H1 (cell line): ENCODE measurements around the gene ZNF423. TPM values are rescaled to one million over a fixed set of nuclear protein-coding genes. Genes with fewer than 3 reads are reported as not detected.

Experiments used
- CTCF ChIA-PET: fragments of 300-600 bp; sonication (Branson Sonifier 250); formaldehyde crosslinking; loops from one replicate; lab custom pipeline; 2021; ENCODE audit not compliant: partially characterized antibody; lab: Charles Lee
- POLR2A ChIA-PET: fragments of 300-600 bp; sonication (Branson Sonifier 250); formaldehyde crosslinking; loops from one replicate; lab custom pipeline; 2021; ENCODE audit warnings: inconsistent platforms; ENCODE audit not compliant: partially characterized antibody; lab: Charles Lee
- DNase-seq, 2 experiments: peaks; one replicate each; pipeline versions ENCODE4 v3.0.0 to v3.0.0-alpha.2; 2010 to 2022; ENCODE audit warnings: low spot score in 2 of 2, low read depth in 1 of 2, mixed read lengths in 1 of 2
- FAIRE-seq: peaks from 2 replicates; lab custom pipeline; 2011; peaks lifted over from hg19 to GRCh38; lab: Jason Lieb, UNC
- H2AFZ ChIP-seq: 2 replicates; pipeline ENCODE4 v1.8.1; 2012; ENCODE audit warnings: low read length, inconsistent platforms
- H2AK5ac ChIP-seq: 2 replicates; pipeline ENCODE4 v1.6.1; 2013; ENCODE audit warnings: low read depth, low read length
- H2BK120ac ChIP-seq: replicated peaks from 2 replicates; pipeline ENCODE3; 2013; ENCODE audit warnings: low read depth, low read length, inconsistent platforms
- H2BK12ac ChIP-seq: 2 replicates; pipeline ENCODE4 v1.6.1; 2013; ENCODE audit warnings: low read depth, low read length
- H2BK15ac ChIP-seq: 2 replicates; pipeline ENCODE4 v1.6.1; 2013; ENCODE audit warnings: low read length
- H2BK20ac ChIP-seq: 2 replicates; pipeline ENCODE4 v1.6.1; 2013; ENCODE audit warnings: low read length
- H2BK5ac ChIP-seq: 2 replicates; pipeline ENCODE4 v1.6.1; 2013; ENCODE audit warnings: low read depth, low read length
- H3K14ac ChIP-seq: 2 replicates; pipeline ENCODE4 v1.6.1; 2013; ENCODE audit warnings: inconsistent platforms; ENCODE audit not compliant: insufficient read length
- H3K18ac ChIP-seq: 2 replicates; pipeline ENCODE4 v1.6.1; 2013; ENCODE audit warnings: low read length; ENCODE audit errors: extremely low read depth
- H3K23ac ChIP-seq: 2 replicates; pipeline ENCODE4 v1.6.1; 2013; ENCODE audit warnings: inconsistent platforms; ENCODE audit not compliant: insufficient read length
- H3K23me2 ChIP-seq: 2 replicates; pipeline ENCODE4 v1.6.1; 2013; ENCODE audit warnings: low read depth, low read length
- H3K27ac ChIP-seq: 2 replicates; pipeline ENCODE4 v1.6.1; 2011; ENCODE audit warnings: low read depth, low read length, inconsistent platforms
- H3K27me3 ChIP-seq, 4 experiments: replicated peaks in 1 of 4; 1 replicate in 1 of 4; 2 replicates in 3 of 4; pipeline versions ENCODE4 v1.6.1 to v1.8.1; 2011 to 2013; ENCODE audit warnings: low read length in 3 of 4, mild to moderate bottlenecking in 3 of 4, inconsistent platforms in 2 of 4, mixed read lengths in 2 of 4, moderate library complexity in 1 of 4; ENCODE audit not compliant: control insufficient read depth in 3 of 4, insufficient read depth in 3 of 4; ENCODE audit errors: extremely low read depth in 1 of 4
- H3K36me3 ChIP-seq, 4 experiments: 2 replicates each; pipeline versions ENCODE4 v1.6.1 to v1.8.1; 2011 to 2013; ENCODE audit warnings: mild to moderate bottlenecking in 4 of 4, low read length in 3 of 4, moderate library complexity in 2 of 4, control low read depth in 1 of 4, inconsistent platforms in 1 of 4; ENCODE audit not compliant: insufficient read depth in 4 of 4, control insufficient read depth in 2 of 4
- H3K4ac ChIP-seq: replicated peaks from 2 replicates; pipeline ENCODE3; 2013; ENCODE audit warnings: low read length, low read depth, mixed read lengths, inconsistent platforms; ENCODE audit not compliant: insufficient read length
- H3K4me1 ChIP-seq, 4 experiments: replicated peaks in 1 of 4; 1 replicate in 1 of 4; 2 replicates in 3 of 4; pipeline versions ENCODE4 v1.6.1 to v1.8.1; 2011 to 2013; ENCODE audit warnings: low read length in 3 of 4, inconsistent platforms in 2 of 4, mixed read lengths in 1 of 4; ENCODE audit not compliant: insufficient read depth in 4 of 4, control insufficient read depth in 3 of 4
- H3K4me2 ChIP-seq, 2 experiments: 2 replicates each; pipeline versions ENCODE4 v1.6.1 to v1.8.1; 2011 to 2013; ENCODE audit warnings: low read depth in 2 of 2, low read length in 2 of 2, control low read depth in 1 of 2, inconsistent platforms in 1 of 2, mild to moderate bottlenecking in 1 of 2; ENCODE audit not compliant: insufficient read depth in 1 of 2
- H3K4me3 ChIP-seq, 4 experiments: fragments of 200-600, 300-600 bp in 1 of 4; sonication (generic), shearing (Covaris generic), sonication (Bioruptor Twin) in 1 of 4; 2 replicates each; pipeline versions ENCODE4 v1.5.1 to v1.8.1; 2011 to 2016; ENCODE audit warnings: low read length in 4 of 4, low read depth in 3 of 4, control low read depth in 2 of 4, inconsistent platforms in 2 of 4, mild to moderate bottlenecking in 2 of 4, mixed read lengths in 1 of 4, moderate library complexity in 1 of 4; ENCODE audit not compliant: insufficient read depth in 2 of 4; ENCODE audit errors: extremely low read depth in 1 of 4
- H3K56ac ChIP-seq: replicated peaks from 2 replicates; pipeline ENCODE3; 2013; ENCODE audit warnings: low read depth, mild to moderate bottlenecking, mixed read lengths, low read length, inconsistent platforms; ENCODE audit not compliant: insufficient read length
- H3K79me1 ChIP-seq: 2 replicates; pipeline ENCODE4 v1.6.1; 2013; ENCODE audit warnings: low read depth, low read length, control low read depth
- H3K79me2 ChIP-seq, 2 experiments: 2 replicates each; pipeline versions ENCODE4 v1.6.1 to v1.8.1; 2012 to 2013; ENCODE audit warnings: low read length in 2 of 2, mild to moderate bottlenecking in 2 of 2, inconsistent platforms in 1 of 2; ENCODE audit not compliant: insufficient read depth in 2 of 2, control insufficient read depth in 1 of 2
- H3K9ac ChIP-seq, 4 experiments: replicated peaks in 1 of 4; 1 replicate in 1 of 4; 2 replicates in 3 of 4; pipeline versions ENCODE4 v1.6.1 to v1.8.1; 2011 to 2013; ENCODE audit warnings: low read depth in 3 of 4, low read length in 3 of 4, control low read depth in 2 of 4, mild to moderate bottlenecking in 2 of 4, moderate library complexity in 2 of 4, inconsistent platforms in 1 of 4; ENCODE audit errors: extremely low read depth in 1 of 4
- H3K9me3 ChIP-seq, 2 experiments: 2 replicates each; pipeline versions ENCODE4 v1.6.1 to v1.8.1; 2012 to 2013; ENCODE audit warnings: mild to moderate bottlenecking in 2 of 2, moderate library complexity in 2 of 2, control low read depth in 1 of 2, inconsistent platforms in 1 of 2, low read depth in 1 of 2, low read length in 1 of 2, mixed read lengths in 1 of 2; ENCODE audit not compliant: insufficient read depth in 2 of 2
- H4K20me1 ChIP-seq, 2 experiments: replicated peaks in 1 of 2; 2 replicates each; pipeline versions ENCODE3 to v1.8.1; 2011 to 2013; ENCODE audit warnings: inconsistent platforms in 2 of 2, low read length in 2 of 2, mild to moderate bottlenecking in 1 of 2; ENCODE audit not compliant: insufficient read depth in 2 of 2, control insufficient read depth in 1 of 2
- H4K5ac ChIP-seq: 2 replicates; pipeline ENCODE4 v1.6.1; 2013; ENCODE audit warnings: low read length, low read depth, mixed read lengths, inconsistent platforms; ENCODE audit not compliant: insufficient read length
- H4K8ac ChIP-seq: 2 replicates; pipeline ENCODE4 v1.8.0; 2013; ENCODE audit warnings: mild to moderate bottlenecking, moderate library complexity, low read length, inconsistent platforms; ENCODE audit not compliant: insufficient read depth; ENCODE audit errors: extremely low read depth
- H4K91ac ChIP-seq: replicated peaks from 2 replicates; pipeline ENCODE3; 2013; ENCODE audit warnings: low read length, mixed read lengths, inconsistent platforms; ENCODE audit not compliant: insufficient read length
- CEBPB ChIP-seq: IDR thresholded peaks from 2 replicates; pipeline ENCODE4 v1.6.1; 2012; ENCODE audit warnings: low read depth, low read length
- EZH2 ChIP-seq: fragments of 200-600 bp; sonication (generic); IDR thresholded peaks from 2 replicates; pipeline ENCODE4 v1.7.1; 2012; ENCODE audit warnings: low read depth, mild to moderate bottlenecking, moderate library complexity, low read length, inconsistent platforms; ENCODE audit not compliant: severe bottlenecking
- FOSL1 ChIP-seq: IDR thresholded peaks from 2 replicates; pipeline ENCODE4 v1.6.1; 2011; ENCODE audit warnings: mild to moderate bottlenecking, low read depth, low read length, moderate library complexity; ENCODE audit not compliant: insufficient read depth
- MAFK ChIP-seq: IDR thresholded peaks from 2 replicates; pipeline ENCODE4 v1.6.1; 2012; ENCODE audit warnings: low read depth, mild to moderate bottlenecking, improper control_type of control experiment, low read length
- POU5F1 ChIP-seq: IDR thresholded peaks from 2 replicates; pipeline ENCODE4 v1.6.1; 2011; ENCODE audit warnings: low read depth, mild to moderate bottlenecking, low read length, moderate library complexity
- SIRT6 ChIP-seq: IDR thresholded peaks from one replicate; pipeline ENCODE4 v1.7.1; 2012; ENCODE audit warnings: low read length, inconsistent platforms
- SP1 ChIP-seq: IDR thresholded peaks from 2 replicates; pipeline ENCODE4 v1.6.1; 2011; ENCODE audit warnings: low read depth, low read length
- USF2 ChIP-seq: IDR thresholded peaks from 2 replicates; pipeline ENCODE4 v1.6.1; 2011; ENCODE audit warnings: low read length, improper control_type of control experiment
- WGBS, 2 experiments: shearing (Covaris generic) in 1 of 2; methylation state at CpG; one replicate each; pipeline versions ENCODE4 v1.1.6 to v1.1.7; 2013 to 2015; ENCODE audit warnings: low lambda C conversion rate in 2 of 2, mixed read lengths in 2 of 2, inconsistent platforms in 1 of 2, low coverage in 1 of 2, missing lambda C conversion rate in 1 of 2; ENCODE audit not compliant: insufficient replicate concordance in 2 of 2, insufficient coverage in 1 of 2, insufficient read length in 1 of 2; ENCODE audit errors: extremely low coverage in 1 of 2, missing lambda C conversion rate in 1 of 2; 5-methylcytosine and 5-hydroxymethylcytosine counted together
- polyA plus RNA-seq, 7 experiments: library from polyadenylated mRNA; depleted of rRNA in 3 of 7; stranded (reverse) in 5 of 7; unstranded in 2 of 7; fragments of >200 nt in 5 of 7; fragments of 200-250 nt in 2 of 7; gene quantifications; 1 replicate in 5 of 7; 2 replicates in 1 of 7; 4 replicates in 1 of 7; pipeline versions ENCODE4 v1.2.1 to v1.2.3, GENCODE V29; 2011 to 2013; ENCODE audit warnings: missing spikeins in 2 of 7, mixed read lengths in 2 of 7
- total RNA-seq: library from RNA; stranded (reverse); fragmentation: NEBNext Ultra II Directional; extraction: Animal tissue kit (Norgen Biotek cat#: 25700); gene quantifications from 2 replicates; pipeline ENCODE4 v1.2.1, GENCODE V29; 2021

Gene ZNF423
- total and polyA plus RNA-seq, 2 of the 8 experiments (the other 6 are each of a cell fraction or from before 2014, with no cell fraction given): 38.2 to 52.3 TPM

GRCh38 chr16:49826515-49826914 lies 29.4 kb downstream of the ZNF423 start:
- CTCF ChIA-PET: interaction anchor here (1.4 to 1.6 kb wide), 2 partner anchors 31 to 72 kb away, joined by 4 read pairs; no protein-coding TSS in a partner anchor
- H3K9me3 ChIP-seq: no peaks in the 10 kb centered on the region

More at GRCh38 chr16:49826515-49826914, 29.4 kb downstream of the ZNF423 start:
- no peak overlapping the region for H4K5ac ChIP-seq
- peaks cover 0 to 88% of the 10 kb centered on the region in 2 experiments; a peak in 2 of 4 replicates for H3K79me2 ChIP-seq
- H2AK5ac ChIP-seq: no peak overlapping the region; the same call in 1 of the 2 replicates
- no peaks in the 10 kb centered on the region for H3K27me3 ChIP-seq
- no peak overlapping the region for H3K18ac ChIP-seq
- H3K14ac ChIP-seq: no peak overlapping the region
- no peak overlapping the region for H2BK15ac ChIP-seq
- H3K36me3 ChIP-seq: no peaks in the 10 kb centered on the region; a peak in 1 of 8 replicates
- no peak overlapping the region for H3K9ac ChIP-seq
- H4K91ac ChIP-seq: no peak overlapping the region
- H3K23me2 ChIP-seq: no peaks in the 10 kb centered on the region
- no peak overlapping the region for H2BK20ac ChIP-seq
- no peak overlapping the region for H2BK120ac ChIP-seq
- H2BK5ac ChIP-seq: no peak overlapping the region
- TF ChIP-seq USF2: no peak
- no peak for TF ChIP-seq SIRT6
- TF ChIP-seq EZH2: no peak
- no peak for TF ChIP-seq POU5F1
- no peak for TF ChIP-seq MAFK
- TF ChIP-seq FOSL1: no peak
- no peak for TF ChIP-seq SP1
- no peak for TF ChIP-seq CEBPB
- DNase-seq: no peak
- no peak overlapping the region for H3K56ac ChIP-seq
- H2BK12ac ChIP-seq: no peak overlapping the region
- H3K4ac ChIP-seq: no peak overlapping the region
- H3K4me3 ChIP-seq: no peak overlapping the region
- no peak overlapping the region for H3K27ac ChIP-seq
- peaks cover 24% of the 10 kb centered on the region for H3K79me1 ChIP-seq
- WGBS, 2 experiments: 86% methylated on average over 5 of the region's 5 CpGs; no CpG with 5 or more reads in 1 of the 2 experiments
- H3K4me1 ChIP-seq: peaks cover 6 to 20% (median 14%) of the 10 kb centered on the region in 4 experiments
- peaks cover 18 to 23% of the 10 kb centered on the region in 2 experiments for H4K20me1 ChIP-seq
- no peak overlapping the region for H3K4me2 ChIP-seq
- POLR2A ChIA-PET: no interaction called here
- no peak overlapping the region for H2AFZ ChIP-seq
- FAIRE-seq: no peak
- no peak overlapping the region for H3K23ac ChIP-seq
- no peak overlapping the region for H4K8ac ChIP-seq
